WTC11 (cell line): ENCODE measurements around the gene VSX2. TPM values are rescaled to one million over a fixed set of nuclear protein-coding genes. Genes with fewer than 3 reads are reported as not detected.

Source experiments
- ATAC-seq: fragments of 200-7000 bp; cut with Tn5 transposase; 2 replicates; pipeline ENCODE4 v1.10.0; 2021; ENCODE audit warnings: mild to moderate bottlenecking, moderate library complexity
- CTCF ChIA-PET: fragments of 300-600 bp; sonication (Branson Sonifier 250); formaldehyde crosslinking; loops from one replicate; lab custom pipeline; 2021; ENCODE audit warnings: antibody characterized with exemption; lab: Charles Lee
- POLR2A ChIA-PET: fragments of 350-600 bp; sonication (Branson Sonifier 250); formaldehyde crosslinking; loops from one replicate; lab custom pipeline; 2021; ENCODE audit warnings: antibody characterized with exemption; lab: Charles Lee
- DNase-seq: peaks from one replicate; pipeline ENCODE4 v3.0.0; 2021; ENCODE audit warnings: low spot score
- H3K27ac Mint-ChIP-seq: 2 replicates; pipeline ENCODE4 v1.8.0; 2021; ENCODE audit warnings: mixed read lengths
- H3K27me3 Mint-ChIP-seq: 2 replicates; pipeline ENCODE4 v1.8.0; 2021; ENCODE audit warnings: low read depth, mild to moderate bottlenecking, moderate library complexity, mixed read lengths
- H3K36me3 Mint-ChIP-seq: 2 replicates; pipeline ENCODE4 v1.8.0; 2021; ENCODE audit warnings: mixed read lengths
- H3K4me1 Mint-ChIP-seq: 2 replicates; pipeline ENCODE4 v1.8.0; 2022; ENCODE audit warnings: mixed read lengths
- H3K4me3 Mint-ChIP-seq: 2 replicates; pipeline ENCODE4 v1.8.0; 2021; ENCODE audit warnings: mild to moderate bottlenecking, moderate library complexity, mixed read lengths
- H3K9me3 Mint-ChIP-seq: 2 replicates; pipeline ENCODE4 v1.8.0; 2021; ENCODE audit warnings: mixed read lengths
- AR ChIP-seq: fragments of 250-450 bp; sonication (Bioruptor Pico); IDR thresholded peaks from 2 replicates; pipeline ENCODE4 v1.9.0; 2021; ENCODE audit warnings: mild to moderate bottlenecking
- CDX4 ChIP-seq: fragments of 250-450 bp; sonication (Bioruptor Pico); IDR thresholded peaks from 2 replicates; pipeline ENCODE4 v1.9.0; 2021; ENCODE audit warnings: moderate library complexity, mild to moderate bottlenecking, inconsistent platforms, borderline replicate concordance
- ELF4 ChIP-seq: sonication (generic); formaldehyde crosslinking; IDR thresholded peaks from 2 replicates; pipeline ENCODE4 v1.8.1; 2022; ENCODE audit warnings: low read depth, mild to moderate bottlenecking, moderate library complexity, missing genetic modification reagents
- HMGA2 ChIP-seq: fragments of 250-450 bp; sonication (Bioruptor Pico); IDR thresholded peaks from 2 replicates; pipeline ENCODE4 v1.4.0; 2021; ENCODE audit warnings: mild to moderate bottlenecking, moderate library complexity
- HMGXB4 ChIP-seq: sonication (generic); formaldehyde crosslinking; IDR thresholded peaks from 2 replicates; pipeline ENCODE4 v1.8.1; 2023; ENCODE audit warnings: mild to moderate bottlenecking, moderate library complexity, missing genetic modification reagents
- JUN ChIP-seq: sonication (generic); formaldehyde crosslinking; IDR thresholded peaks from 2 replicates; pipeline ENCODE4 v1.8.0; 2023; ENCODE audit warnings: mild to moderate bottlenecking, missing genetic modification reagents
- MLX ChIP-seq: sonication (generic); formaldehyde crosslinking; IDR thresholded peaks from 2 replicates; pipeline ENCODE4 v1.8.1; 2023; ENCODE audit warnings: mild to moderate bottlenecking, missing genetic modification reagents, moderate library complexity
- NR3C1 ChIP-seq: sonication (generic); formaldehyde crosslinking; conservative IDR thresholded peaks from 2 replicates; pipeline ENCODE4 v1.8.1; 2023; ENCODE audit warnings: low read depth, mild to moderate bottlenecking, missing genetic modification reagents
- STAT6 ChIP-seq: sonication (generic); formaldehyde crosslinking; conservative IDR thresholded peaks from 2 replicates; pipeline ENCODE4 v1.8.1; 2023; ENCODE audit warnings: mild to moderate bottlenecking, low read depth, missing genetic modification reagents, moderate library complexity
- TEAD4 ChIP-seq: sonication (generic); formaldehyde crosslinking; IDR thresholded peaks from 2 replicates; pipeline ENCODE4 v1.8.0; 2022; ENCODE audit warnings: mild to moderate bottlenecking, missing genetic modification reagents
- USF2 ChIP-seq: sonication (generic); formaldehyde crosslinking; IDR thresholded peaks from 2 replicates; pipeline ENCODE4 v1.8.1; 2023; ENCODE audit warnings: mild to moderate bottlenecking, missing genetic modification reagents, moderate library complexity
- ZMAT4 ChIP-seq: fragments of 250-450 bp; sonication (Bioruptor Pico); IDR thresholded peaks from 2 replicates; pipeline ENCODE4 v1.9.0; 2021; ENCODE audit warnings: mild to moderate bottlenecking
- ZNF317 ChIP-seq: sonication (generic); formaldehyde crosslinking; IDR thresholded peaks from 2 replicates; pipeline ENCODE4 v1.8.1; 2023; ENCODE audit warnings: low read depth, mild to moderate bottlenecking, moderate library complexity, missing genetic modification reagents, borderline replicate concordance
- ZNF416 ChIP-seq: fragments of 250-450 bp; sonication (Bioruptor Pico); IDR thresholded peaks from 2 replicates; pipeline ENCODE4 v1.9.0; 2021; ENCODE audit warnings: mild to moderate bottlenecking, inconsistent platforms
- ZNF425 ChIP-seq: fragments of 250-450 bp; sonication (Bioruptor Pico); conservative IDR thresholded peaks from 2 replicates; pipeline ENCODE4 v1.9.0; 2021; ENCODE audit warnings: mild to moderate bottlenecking
- ZNF532 ChIP-seq: fragments of 250-450 bp; sonication (Bioruptor Pico); IDR thresholded peaks from 2 replicates; pipeline ENCODE4 v1.9.0; 2021; ENCODE audit warnings: mild to moderate bottlenecking, borderline replicate concordance
- ZNF671 ChIP-seq: fragments of 250-450 bp; sonication (Bioruptor Pico); IDR thresholded peaks from 2 replicates; pipeline ENCODE4 v1.8.0; 2021; ENCODE audit warnings: mild to moderate bottlenecking
- total RNA-seq: library from RNA; stranded (reverse); gene quantifications from 3 replicates; pipeline ENCODE4 v1.2.3, GENCODE V29; 2021

Gene VSX2
- total RNA-seq, 1 experiment from 2014 or later, result not detected

- Mint-ChIP-seq H3K9me3 (no peaks in the 10 kb centered on the region), H3K4me1 (no peaks in the 10 kb centered on the region), H3K27me3 (no peaks in the 10 kb centered on the region), H3K36me3 (0 out of 2 replicates have a peak, but pooled peaks cover 5% of the 10 kb centered on the region), H3K4me3 (no peak overlapping the region), H3K27ac (no peak overlapping the region)
- ChIA-PET CTCF (interaction anchor here (1.0 kb wide), 1 partner anchor 13 kb away, joined by 3 read pairs; no protein-coding TSS in a partner anchor), POLR2A (no interaction called here)
- DNase-seq, result no peak
- ATAC-seq, result no peak
- TF ChIP-seq MLX (CRISPR knock-in tag), result no peak
- no peak for TF ChIP-seq ZNF425
- no peak for TF ChIP-seq ELF4 (CRISPR knock-in tag)
- TF ChIP-seq TEAD4, result no peak
- no peak for TF ChIP-seq USF2
- no peak for TF ChIP-seq ZNF532
- no peak for TF ChIP-seq ZNF671 (CRISPR knock-in tag)
- no peak for TF ChIP-seq CDX4
- TF ChIP-seq JUN (CRISPR knock-in tag), result no peak
- no peak for TF ChIP-seq ZNF416 (CRISPR knock-in tag)
- TF ChIP-seq NR3C1 (CRISPR knock-in tag), result no peak
- no peak for TF ChIP-seq HMGXB4 (CRISPR knock-in tag)
- TF ChIP-seq HMGA2, result no peak
- no peak for TF ChIP-seq STAT6
- TF ChIP-seq AR (CRISPR knock-in tag), result no peak
- TF ChIP-seq ZNF317 (CRISPR knock-in tag), result no peak
- no peak for TF ChIP-seq ZMAT4 (CRISPR knock-in tag)
These were observed 37.1 kb upstream of the VSX2 start for GRCh38 chr14:74202113-74202512.
